Ovary (tissue), 9 donors: ENCODE results near the gene SUDS3. TPM values are rescaled to one million over a fixed set of nuclear protein-coding genes. Genes with fewer than 3 reads are reported as not detected.
"Not testable (repeated sequence)": the region's sequence is repeated elsewhere in the genome, so short reads cannot be mapped to it uniquely, and the experiment has no call there.

Experiments
- DNase-seq, 5 donors: peaks; one replicate each; pipeline ENCODE4 v3.0.0-alpha.2; 2019 to 2020
- H3K27ac ChIP-seq, 2 donors: fragments of 200-600 bp; one replicate each; pipeline versions ENCODE4 v1.5.1 to v1.8.0; 2019 to 2022
- H3K27me3 ChIP-seq: fragments of 200-600 bp; one replicate; pipeline ENCODE4 v1.8.0; 2022
- H3K36me3 ChIP-seq: fragments of 200-600 bp; sonication (generic); one replicate; pipeline ENCODE4 v1.5.1; 2019
- H3K4me1 ChIP-seq: one replicate; pipeline ENCODE4 v1.8.1; 2013; ENCODE audit warnings: mild to moderate bottlenecking, moderate library complexity; ENCODE audit not compliant: insufficient read depth
- H3K4me3 ChIP-seq: fragments of 200-600 bp; sonication (generic); one replicate; pipeline ENCODE4 v1.5.1; 2017
- H3K9me3 ChIP-seq, 2 donors: fragments of 200-600 bp in 1 of 2; sonication (generic) in 1 of 2; one replicate each; pipeline versions ENCODE4 v1.5.1 to v1.8.1; 2013 to 2019; ENCODE audit warnings: mild to moderate bottlenecking in 1 of 2, moderate library complexity in 1 of 2
- CTCF ChIP-seq, 3 donors: fragments of 450-650 bp in 2 of 3; fragments of 200-600 bp in 1 of 3; IDR thresholded peaks; one replicate each; pipeline versions ENCODE4 v1.5.1 to v1.8.0; 2016 to 2022; ENCODE audit warnings: antibody characterized with exemption in 3 of 3, mild to moderate bottlenecking in 1 of 3
- EP300 ChIP-seq: sonication (generic); formaldehyde crosslinking; IDR thresholded peaks from one replicate; pipeline ENCODE4 v1.6.1; 2017; ENCODE audit warnings: antibody characterized with exemption
- POLR2A ChIP-seq: fragments of 450-650 bp; IDR thresholded peaks from one replicate; pipeline ENCODE4 v1.6.1; 2017; ENCODE audit warnings: antibody characterized with exemption, mild to moderate bottlenecking, moderate library complexity
- WGBS, 3 donors: extraction: QIAGEN DNeasy Blood & Tissue Kit in 1 of 3; methylation state at CpG; one replicate each; pipeline versions ENCODE4 v1.1.5 to v1.1.7; 2013 to 2017; 5-methylcytosine and 5-hydroxymethylcytosine counted together
- intact Hi-C, 4 donors: fragments of 100-400 bp; cut with DNase I; formaldehyde crosslinking; loops; one replicate each; pipeline versions ENCODE4 v1.11.0 to v1.15.1; 2022 to 2023
- polyA plus RNA-seq, 2 donors: library from polyadenylated mRNA; stranded (reverse); fragments of 200-250 nt in 1 of 2; fragments of 350-450 nt in 1 of 2; fragmentation: Illumina TruSeq in 1 of 2; extraction: RNeasy Lipid Tissue Mini Kit (QIAGEN cat#74804) in 1 of 2; gene quantifications; one replicate each; pipeline ENCODE4 v1.2.3, GENCODE V29; 2013 to 2014
- total RNA-seq, 7 donors: library from RNA; depleted of rRNA in 2 of 7; stranded (reverse); fragments of >200 nt in 2 of 7; fragmentation: NEBNext Ultra II Directional in 3 of 7; extraction: Animal tissue kit (Norgen Biotek cat#: 25700) in 3 of 7; gene quantifications; one replicate each; pipeline versions ENCODE4 v1.1.0 to v1.2.4, GENCODE V29; 2016 to 2023
- donor health status: DM: no; HTN: no; CAD: no; lungs with moderate emphysema.
- donor health status: DM: no; HTN: no; CAD: no.
- donor health status: Bipolar disorder and iron deficiency.
- donor health status: DM: yes; HTN: yes; CAD: no.
- donor health status: DM: no; HTN: no; CAD: no.
- donor health status: DM: yes; HTN: yes; CAD: no.

SUDS3 gene
- total and polyA plus RNA-seq, 9 donors: 14.5 to 34.9 (median 27.7) TPM

GRCh38 chr12:118353721-118354120, 22.6 kb upstream of the SUDS3 start:
- intact Hi-C loops: no loop called here
- peaks cover 2% of the 10 kb centered on the region for H3K4me1 ChIP-seq
- H3K9me3 ChIP-seq: no peaks in the 10 kb centered on the region
- no peak overlapping the region for H3K27ac ChIP-seq
- no peak for DNase-seq
- no peaks in the 10 kb centered on the region for H3K27me3 ChIP-seq
- H3K4me3 ChIP-seq: no peak overlapping the region
- WGBS, 3 donors: 73 to 89% (median 86%) methylated on average over 4 of the region's 4 CpGs
- TF ChIP-seq EP300 (no peak), POLR2A (no peak), CTCF (IDR thresholded peaks at IDR 0.05) (no peak)
- H3K36me3 ChIP-seq: no peaks in the 10 kb centered on the region

GRCh38 chr12:118354503-118354902, 21.9 kb upstream of the SUDS3 start:
- H3K4me1 ChIP-seq, H3K27ac ChIP-seq, H3K9me3 ChIP-seq, H3K36me3 ChIP-seq, intact Hi-C loops, DNase-seq, H3K4me3 ChIP-seq, H3K27me3 ChIP-seq: not testable (repeated sequence)
- 90 to 94% (median 93%) methylated on average over 4 of the region's 4 CpGs for WGBS, 3 donors

GRCh38 chr12:118354903-118355302, 21.5 kb upstream of the SUDS3 start:
- H3K27ac ChIP-seq: no peak overlapping the region
- H3K4me1 ChIP-seq: peaks cover 2% of the 10 kb centered on the region
- no peaks in the 10 kb centered on the region for H3K36me3 ChIP-seq
- no peak for TF ChIP-seq EP300
- no peak for TF ChIP-seq POLR2A
- DNase-seq: no peak
- no peaks in the 10 kb centered on the region for H3K9me3 ChIP-seq
- no peak overlapping the region for H3K4me3 ChIP-seq
- intact Hi-C loops: no loop called here
- 91 to 100% (median 93%) methylated on average over 1 of the region's 1 CpG for WGBS, 3 donors
- H3K27me3 ChIP-seq: no peaks in the 10 kb centered on the region

GRCh38 chr12:118355843-118356242, 20.5 kb upstream of the SUDS3 start:
- Histone ChIP-seq H3K4me1 (peaks cover 2% of the 10 kb centered on the region), H3K9me3 (no peaks in the 10 kb centered on the region), H3K27me3 (no peaks in the 10 kb centered on the region), H3K27ac (no peak overlapping the region), H3K36me3 (no peaks in the 10 kb centered on the region), H3K4me3 (no peak overlapping the region)
- TF ChIP-seq POLR2A (no peak), CTCF (IDR thresholded peaks at IDR 0.05) (no peak), EP300 (no peak)
- intact Hi-C loops: no loop called here
- WGBS, 3 donors: 90 to 99% (median 96%) methylated on average over 1 of the region's 1 CpG
- no peak for DNase-seq

GRCh38 chr12:118356809-118357256, 19.5 kb upstream of the SUDS3 start:
- intact Hi-C loops: no loop called here
- H3K4me1 ChIP-seq: peaks cover 2% of the 10 kb centered on the region
- WGBS, 3 donors: 3 to 16% (median 10%) methylated on average over 1 of the region's 1 CpG
- no peak overlapping the region for H3K4me3 ChIP-seq
- no peaks in the 10 kb centered on the region for H3K36me3 ChIP-seq
- no peaks in the 10 kb centered on the region for H3K9me3 ChIP-seq
- H3K27me3 ChIP-seq: no peaks in the 10 kb centered on the region
- H3K27ac ChIP-seq: no peak overlapping the region
- TF ChIP-seq CTCF (IDR thresholded peaks at IDR 0.05) (no peak), POLR2A (no peak), EP300 (no peak)
- no peak for DNase-seq
